ENCODE measurements around the gene BFSP1. TPM values are rescaled to one million over a fixed set of nuclear protein-coding genes. Genes with fewer than 3 reads are reported as not detected.

The BFSP1 gene
- total and polyA plus RNA-seq, 2 of the 8 experiments (the other 6 are each of a cell fraction or from before 2014, with no cell fraction given), result 1.5 to 2.5 TPM

GRCh38 chr20:17525650-17526049, 5.5 kb downstream of the BFSP1 start:
- no peak overlapping the region for H3K14ac ChIP-seq (ENCODE audit: insufficient read length)
- ChIA-PET POLR2A (ENCODE audit: partially characterized antibody) (interaction anchor here (1.0 to 1.3 kb wide), 2 partner anchors 11 to 45 kb away, joined by 3 read pairs; partner anchors contain the start of gene DSTN), CTCF (ENCODE audit: partially characterized antibody) (interaction anchor here (1.2 to 2.0 kb wide), 4 partner anchors 12 to 329 kb away, joined by 4 to 10 read pairs (median 6); no protein-coding TSS in a partner anchor)
- FAIRE-seq (peak; percentile 96), DNase-seq (ENCODE audit: low read depth in 1 of 2, low spot score in 2 of 2) (no peak)
- no peak overlapping the region; the same call in 1 of the 2 replicates for H3K18ac ChIP-seq (ENCODE audit: extremely low read depth, low read length)
- no peak overlapping the region for H4K91ac ChIP-seq (replicated peaks; ENCODE audit: insufficient read length, low read length)
- H3K23ac ChIP-seq (ENCODE audit: insufficient read length), result no peak overlapping the region
- peak overlapping the region; percentile 40 to 43; a peak in 3 of 4 replicates for H3K4me2 ChIP-seq (ENCODE audit: insufficient read depth in 1 of 2, low read depth in 2 of 2, low read length in 2 of 2)
- H2AK5ac ChIP-seq (ENCODE audit: low read depth, low read length), result no peak overlapping the region
- TF ChIP-seq SIX5 (IDR thresholded peaks at IDR 0.05; ENCODE audit: low read depth, low read length) (peak; percentile 81), YY1 (IDR thresholded peaks at IDR 0.05; ENCODE audit: low read depth, low read length) (peak; percentile 76; the same call in 1 of the 2 replicates), USF2 (IDR thresholded peaks at IDR 0.05; ENCODE audit: low read length) (peak; percentile 94), ATF3 (IDR thresholded peaks at IDR 0.05; ENCODE audit: insufficient read depth, low read depth, low read length) (peak; percentile 74), CBX5 (IDR thresholded peaks at IDR 0.05; ENCODE audit: low read depth, low read length) (no peak), TEAD4 (IDR thresholded peaks at IDR 0.05; ENCODE audit: low read depth, low read length) (peak; percentile 40; the same call in 1 of the 2 replicates)
- H3K27ac ChIP-seq (ENCODE audit: low read depth, low read length), result no peak overlapping the region
- no peak overlapping the region for H4K8ac ChIP-seq (ENCODE audit: extremely low read depth, insufficient read depth, low read length)
- H2BK20ac ChIP-seq (ENCODE audit: low read length), result no peak overlapping the region
- peak overlapping the region; percentile 100 for H2AFZ ChIP-seq (ENCODE audit: low read length)
- H2BK5ac ChIP-seq (ENCODE audit: low read depth, low read length), result no peak overlapping the region
- no peaks in the 10 kb centered on the region for H3K9me3 ChIP-seq (ENCODE audit: insufficient read depth in 2 of 2, low read depth in 1 of 2, low read length in 1 of 2)
- no peak overlapping the region for H4K5ac ChIP-seq (ENCODE audit: insufficient read length, low read depth, low read length)
- H3K56ac ChIP-seq (replicated peaks; ENCODE audit: insufficient read length, low read depth, low read length), result no peak overlapping the region
- H3K4me1 ChIP-seq (replicated peaks in 1 of 4; ENCODE audit: control insufficient read depth in 3 of 4, insufficient read depth in 4 of 4, low read length in 3 of 4), result peaks cover 0 to 1% (median under 1%) of the 10 kb centered on the region in 4 experiments; a peak in 3 of 7 replicates
- H3K4me3 ChIP-seq (ENCODE audit: extremely low read depth in 1 of 4, insufficient read depth in 2 of 4, low read depth in 3 of 4, low read length in 4 of 4), result 0 out of 8 replicates have a peak overlapping the region, but pooled peaks of 1 of the 4 experiments have one; percentile 24
- H3K23me2 ChIP-seq (ENCODE audit: low read depth, low read length), result peaks cover 1% of the 10 kb centered on the region; the same call in 1 of the 2 replicates
- H2BK12ac ChIP-seq (ENCODE audit: low read depth, low read length), result no peak overlapping the region
- no peaks in the 10 kb centered on the region for H3K79me1 ChIP-seq (ENCODE audit: low read depth, low read length)
- no peak overlapping the region for H2BK120ac ChIP-seq (replicated peaks; ENCODE audit: low read depth, low read length)
- no peaks in the 10 kb centered on the region for H4K20me1 ChIP-seq (replicated peaks in 1 of 2; ENCODE audit: control insufficient read depth in 1 of 2, insufficient read depth in 2 of 2, low read length in 2 of 2)
- H3K36me3 ChIP-seq (ENCODE audit: control insufficient read depth in 2 of 4, insufficient read depth in 4 of 4, low read length in 3 of 4), result no peaks in the 10 kb centered on the region
- no peak overlapping the region for H3K4ac ChIP-seq (replicated peaks; ENCODE audit: insufficient read length, low read depth, low read length)
- peaks cover under 1 to 11% (median 8%) of the 10 kb centered on the region in 4 experiments for H3K27me3 ChIP-seq (replicated peaks in 1 of 4; ENCODE audit: control insufficient read depth in 3 of 4, extremely low read depth in 1 of 4, insufficient read depth in 3 of 4, low read length in 3 of 4)
- H3K9ac ChIP-seq (replicated peaks in 1 of 4; ENCODE audit: extremely low read depth in 1 of 4, low read depth in 3 of 4, low read length in 3 of 4), result peak overlapping the region in 1 of 4 experiments; percentile 35; a peak in 1 of 7 replicates
- H3K79me2 ChIP-seq (ENCODE audit: control insufficient read depth in 1 of 2, insufficient read depth in 2 of 2, low read length in 2 of 2), result no peaks in the 10 kb centered on the region
- H2BK15ac ChIP-seq (ENCODE audit: low read length), result no peak overlapping the region
